Nephron progenitor cell (in vitro differentiated cells): ENCODE measurements around the gene PODN.

Experiments used
- DNase-seq: peaks from one replicate; pipeline ENCODE4 v3.0.0; 2021
- H3K27ac Mint-ChIP-seq: 2 replicates; pipeline ENCODE4 v1.8.0; 2021; ENCODE audit warnings: mild to moderate bottlenecking, moderate library complexity, mixed read lengths
- H3K27me3 Mint-ChIP-seq: 2 replicates; pipeline ENCODE4 v1.8.0; 2021; ENCODE audit warnings: mild to moderate bottlenecking, low read depth, mixed read lengths; ENCODE audit not compliant: poor library complexity
- H3K36me3 Mint-ChIP-seq: 2 replicates; pipeline ENCODE4 v1.8.0; 2021; ENCODE audit warnings: low read depth, mixed read lengths
- H3K4me1 Mint-ChIP-seq: 2 replicates; pipeline ENCODE4 v1.8.0; 2021; ENCODE audit warnings: mixed read lengths
- H3K4me3 Mint-ChIP-seq: 2 replicates; pipeline ENCODE4 v1.8.0; 2021; ENCODE audit warnings: mild to moderate bottlenecking, moderate library complexity, mixed read lengths
- H3K9me3 Mint-ChIP-seq: 2 replicates; pipeline ENCODE4 v1.8.0; 2021; ENCODE audit warnings: mild to moderate bottlenecking, moderate library complexity, mixed read lengths
- CTCF ChIP-seq: fragments of 200-600 bp; sonication (generic); IDR thresholded peaks from 2 replicates; pipeline ENCODE4 v1.5.0; 2021; ENCODE audit warnings: antibody characterized with exemption

Gene PODN

GRCh38 chr1:53065391-53065790 is 3.4 kb downstream of the PODN start:
- no peak for DNase-seq
- no peak overlapping the region for H3K4me3 Mint-ChIP-seq
- no peak overlapping the region for H3K27ac Mint-ChIP-seq
- TF ChIP-seq CTCF = no peak
- H3K9me3 Mint-ChIP-seq = no peaks in the 10 kb centered on the region
- H3K27me3 Mint-ChIP-seq = peaks cover 65% of the 10 kb centered on the region
- H3K4me1 Mint-ChIP-seq = peaks cover 12% of the 10 kb centered on the region
- H3K36me3 Mint-ChIP-seq = no peaks in the 10 kb centered on the region

- Mint-ChIP-seq H3K27me3 (peaks cover 54% of the 10 kb centered on the region), H3K4me1 (peaks cover 12% of the 10 kb centered on the region), H3K9me3 (no peaks in the 10 kb centered on the region), H3K36me3 (no peaks in the 10 kb centered on the region), H3K27ac (no peak overlapping the region), H3K4me3 (no peak overlapping the region)
- TF ChIP-seq CTCF = no peak
- no peak for DNase-seq
Observed at GRCh38 chr1:53066488-53066887, 4.5 kb downstream of the PODN start.

- Mint-ChIP-seq H3K4me3 (no peak overlapping the region), H3K36me3 (no peaks in the 10 kb centered on the region), H3K27ac (no peak overlapping the region), H3K9me3 (no peaks in the 10 kb centered on the region), H3K27me3 (peaks cover 47% of the 10 kb centered on the region), H3K4me1 (peaks cover 12% of the 10 kb centered on the region)
- TF ChIP-seq CTCF = no peak
- no peak for DNase-seq
Observed at GRCh38 chr1:53066891-53067738, 5.1 kb downstream of the PODN start.

GRCh38 chr1:53067886-53068285 is 5.9 kb downstream of the PODN start:
- H3K4me1 Mint-ChIP-seq = peaks cover 12% of the 10 kb centered on the region
- no peak overlapping the region for H3K4me3 Mint-ChIP-seq
- no peak for TF ChIP-seq CTCF
- H3K27me3 Mint-ChIP-seq = peaks cover 40% of the 10 kb centered on the region
- H3K27ac Mint-ChIP-seq = no peak overlapping the region
- no peaks in the 10 kb centered on the region for H3K9me3 Mint-ChIP-seq
- no peak for DNase-seq
- H3K36me3 Mint-ChIP-seq = no peaks in the 10 kb centered on the region

- H3K4me3 Mint-ChIP-seq = no peak overlapping the region
Observed at GRCh38 chr1:53068314-53069099, 6.5 kb downstream of the PODN start.

More at GRCh38 chr1:53068314-53069099, 6.5 kb downstream of the PODN start:
- Mint-ChIP-seq H3K9me3 (no peaks in the 10 kb centered on the region), H3K27me3 (peaks cover 34% of the 10 kb centered on the region), H3K36me3 (no peaks in the 10 kb centered on the region), H3K4me1 (peaks cover 6% of the 10 kb centered on the region), H3K27ac (no peak overlapping the region)
- no peak for TF ChIP-seq CTCF
- DNase-seq = no peak
